NCI-H345 (cell line): ENCODE measurements around the gene SLC12A2.
A peak's percentile ranks its signal among the peaks of the same experiment; 100 is the strongest.

ENCODE experiments used
- DNase-seq: peaks from one replicate; lab custom pipeline; 2025; lab: John Stamatoyannopoulos, UW

The SLC12A2 gene

DNA sequence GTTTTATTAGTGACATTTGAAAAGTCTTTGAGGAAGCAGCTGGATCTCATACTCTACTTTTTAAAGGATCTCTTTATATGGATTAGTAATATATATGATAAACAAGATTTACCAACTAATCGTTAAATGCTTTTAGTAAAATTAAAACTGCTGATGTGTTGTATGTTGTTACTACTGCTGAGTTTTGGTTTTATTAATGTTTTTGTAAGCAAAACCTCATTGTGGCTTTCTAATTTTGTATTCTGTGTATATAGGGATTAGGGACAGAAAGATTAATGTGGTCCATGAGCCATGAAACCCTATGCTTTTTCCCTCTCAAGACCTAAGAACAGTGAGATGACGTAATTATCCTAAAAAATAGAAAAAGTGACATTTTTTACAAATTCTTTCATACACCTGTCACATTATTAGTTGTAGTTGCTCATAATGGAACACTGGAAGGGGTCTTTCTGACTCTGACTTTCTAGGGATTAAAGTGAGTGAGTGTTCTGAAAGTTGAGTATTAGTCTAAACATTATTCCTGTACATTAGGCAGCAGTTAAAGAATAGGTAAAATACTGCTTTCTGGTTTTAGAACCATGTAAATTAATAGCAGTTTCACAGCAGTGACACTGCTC, 85.9 kb downstream of the SLC12A2 start:
- no peak for DNase-seq

GRCh38 chr5:128172102-128172501, 88.5 kb downstream of the SLC12A2 start:
- no peak for DNase-seq

DNA sequence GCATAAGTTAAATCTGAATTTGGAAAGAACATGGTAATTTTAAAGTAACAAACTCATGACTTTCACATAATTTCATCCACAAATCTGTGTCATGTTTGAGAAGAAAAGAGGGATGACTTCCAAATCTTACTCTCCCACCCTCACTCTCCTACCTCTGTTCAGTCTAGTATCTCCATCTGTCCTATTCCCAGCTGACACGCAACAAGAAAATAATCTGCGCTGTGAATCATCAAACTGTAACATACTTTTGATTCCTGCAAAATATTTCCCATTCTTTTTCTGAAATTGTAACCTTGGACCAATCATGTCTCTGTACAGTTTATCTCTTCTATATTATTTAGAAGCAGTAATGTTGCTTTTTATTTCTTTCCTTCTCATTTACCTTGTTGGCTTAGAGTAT, 91.4 kb downstream of the SLC12A2 start:
- no peak for DNase-seq

GRCh38 chr5:128192368-128192767, 108.8 kb downstream of the SLC12A2 start:
- no peak for DNase-seq

GRCh38 chr5:128193665-128194390, 110.3 kb downstream of the SLC12A2 start:
- DNase-seq: no peak

- no peak for DNase-seq
Observed at GRCh38 chr5:128195316-128195715, 111.8 kb downstream of the SLC12A2 start.

GRCh38 chr5:128196080-128196479, 112.5 kb downstream of the SLC12A2 start:
- DNase-seq: no peak

GRCh38 chr5:128196791-128197190, 113.2 kb downstream of the SLC12A2 start:
- DNase-seq: no peak

DNA sequence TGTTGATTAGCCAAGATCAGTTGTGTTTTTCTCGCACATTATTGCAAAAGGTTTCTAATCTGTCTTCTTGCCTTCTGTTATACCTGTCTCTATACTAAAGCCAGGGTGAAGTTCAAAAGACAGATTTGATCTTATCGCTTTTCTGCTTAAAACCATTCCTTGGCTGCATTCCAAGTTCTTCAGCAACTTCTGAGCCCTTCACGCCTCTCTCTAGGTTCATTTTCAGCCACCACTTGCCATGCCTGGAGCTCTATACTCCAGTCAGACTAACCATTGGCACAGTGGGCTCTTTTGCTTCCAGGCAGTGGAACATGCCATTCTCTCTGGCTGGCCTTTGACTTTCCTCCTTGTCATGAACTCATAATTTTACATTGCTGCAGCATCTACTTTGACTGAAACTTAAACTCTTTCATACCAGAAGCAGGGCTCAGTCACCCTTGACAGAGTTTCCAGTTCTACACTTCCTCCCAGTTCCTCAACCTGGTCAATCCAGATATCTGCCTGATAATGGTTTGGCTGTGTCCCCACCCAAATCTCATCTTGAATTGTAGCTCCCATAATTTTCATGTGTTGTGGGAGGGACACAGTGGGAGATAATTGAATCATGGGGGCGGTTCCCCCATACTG, 114.4 kb downstream of the SLC12A2 start:
- no peak for DNase-seq

DNA sequence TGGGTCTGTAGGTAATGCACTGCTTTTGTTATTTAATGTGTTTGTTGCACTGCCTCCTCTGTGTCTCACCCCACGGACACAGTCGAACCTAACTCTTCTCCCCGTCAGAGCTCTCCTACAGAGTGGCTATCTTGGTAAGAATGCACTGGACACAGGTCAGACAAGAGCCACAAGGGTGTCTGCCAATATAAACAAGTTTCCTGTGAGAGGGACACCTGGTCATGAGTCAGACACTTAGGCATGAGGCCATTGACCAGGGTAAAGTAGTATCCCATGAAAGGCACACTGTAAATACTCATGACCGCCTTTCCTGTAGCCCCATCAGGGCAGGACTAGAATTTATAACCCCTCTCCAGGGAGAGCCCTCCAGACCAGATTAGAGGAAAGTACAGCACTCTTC, 115.5 kb downstream of the SLC12A2 start:
- DNase-seq: no peak

DNA sequence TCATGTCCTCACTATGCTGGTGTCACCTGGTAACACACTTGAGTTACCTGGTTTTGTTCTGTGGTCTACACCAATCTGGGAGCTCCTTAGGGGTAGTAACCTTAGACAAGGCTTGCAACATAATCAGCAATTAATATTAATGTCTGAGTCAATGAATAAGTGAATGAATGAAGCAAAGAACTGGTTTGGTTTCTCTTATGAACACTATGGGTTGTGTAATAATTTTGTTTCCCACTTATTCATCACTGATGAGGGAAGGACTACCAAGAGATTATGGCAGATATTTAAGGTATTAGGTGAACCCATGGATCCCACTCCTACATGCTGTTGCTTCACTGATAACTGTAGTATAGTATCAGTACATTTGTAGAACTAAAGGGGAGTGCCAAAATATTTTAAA, 116.0 kb downstream of the SLC12A2 start:
- no peak for DNase-seq

GRCh38 chr5:128201065-128201926, 117.7 kb downstream of the SLC12A2 start:
- DNase-seq: peak; percentile 79

DNA sequence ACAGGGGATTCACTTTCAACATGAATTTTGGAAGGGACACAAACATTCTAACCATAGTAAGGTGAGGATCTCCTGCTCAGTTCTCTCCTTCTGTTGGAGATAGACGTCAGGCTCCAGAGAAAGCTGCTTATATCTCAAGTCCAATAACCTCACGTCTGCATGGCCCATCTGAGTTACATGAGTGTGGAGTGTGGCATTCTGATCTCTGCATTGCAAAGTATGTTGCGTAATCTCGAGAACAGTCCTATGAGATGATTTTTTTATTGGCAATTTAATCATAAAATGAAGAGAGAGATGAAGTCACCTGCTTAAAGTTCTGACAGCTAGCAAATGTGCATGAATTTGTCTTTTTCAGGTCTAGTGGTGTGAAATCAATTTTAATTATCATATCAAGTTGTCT, 118.8 kb downstream of the SLC12A2 start:
- DNase-seq: no peak

- no peak for DNase-seq
Observed at GRCh38 chr5:128208436-128208835, 124.9 kb downstream of the SLC12A2 start.

DNA sequence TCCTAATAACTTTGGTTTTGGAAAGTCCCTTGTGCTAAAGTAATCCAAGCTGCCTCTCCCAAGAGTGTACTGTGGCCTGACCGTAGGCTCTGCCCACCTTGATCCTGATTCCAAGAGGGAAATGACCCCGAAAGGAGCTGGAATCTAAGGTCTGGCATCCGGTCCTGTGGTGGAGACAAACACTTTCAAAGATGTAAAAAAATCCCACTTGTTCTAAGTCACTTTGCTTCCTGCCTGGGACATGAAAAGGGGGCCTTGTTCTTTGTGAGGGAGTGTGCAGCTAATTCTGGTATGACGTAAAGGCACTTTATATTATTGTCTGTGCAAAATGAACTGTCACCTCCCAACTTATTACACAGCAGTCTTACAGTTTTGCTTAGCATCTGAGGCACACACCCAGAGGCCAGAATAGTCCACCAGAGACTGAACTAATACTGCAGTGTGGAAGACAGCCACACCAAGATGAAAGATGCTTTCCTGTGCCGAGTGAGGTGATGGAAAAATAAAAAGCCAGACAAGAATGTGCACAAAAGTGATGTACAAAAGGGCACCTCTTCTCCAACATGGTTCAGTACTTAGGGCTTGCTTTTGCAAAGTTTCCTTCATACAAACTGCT, 128.7 kb downstream of the SLC12A2 start:
- no peak for DNase-seq

DNA sequence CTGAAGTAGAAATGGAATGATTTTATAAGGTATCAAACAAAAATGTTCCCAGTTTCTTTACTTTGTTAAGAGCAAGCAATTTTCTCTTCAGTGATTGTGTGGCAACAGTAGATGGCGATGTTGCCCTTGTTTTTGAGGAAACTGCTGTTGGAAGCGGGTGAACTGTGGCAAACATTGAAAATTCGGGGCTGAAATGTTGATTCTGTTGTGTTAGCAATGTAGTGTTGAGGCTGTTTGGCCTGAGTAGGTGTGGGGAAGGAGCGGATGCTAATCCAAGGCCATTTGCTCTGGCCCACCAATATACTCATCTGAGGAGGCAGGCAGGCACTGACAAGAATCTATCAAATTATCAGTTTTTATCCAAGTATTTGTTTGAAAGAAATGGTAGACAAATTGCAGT, 129.8 kb downstream of the SLC12A2 start:
- DNase-seq: peak; percentile 30

DNA sequence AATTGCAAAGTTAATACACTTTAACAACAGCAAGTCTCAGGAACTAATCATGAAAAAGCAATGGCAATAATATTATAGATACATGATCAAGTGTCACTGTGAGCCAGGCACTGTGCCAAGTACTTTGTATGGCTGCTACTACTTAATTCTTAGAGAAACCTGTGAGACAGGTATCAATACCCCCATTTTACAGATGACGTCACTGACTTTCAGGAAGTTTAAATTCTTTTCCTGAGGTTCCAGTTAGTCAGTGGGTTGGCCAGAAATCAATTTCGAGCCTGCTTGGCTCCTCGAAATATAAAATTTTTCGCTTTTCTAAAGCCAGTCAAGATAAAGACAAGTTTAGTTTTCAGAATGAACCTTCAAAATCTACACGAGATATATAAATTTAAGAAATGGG, 130.3 kb downstream of the SLC12A2 start:
- DNase-seq: no peak

GRCh38 chr5:128216285-128216684, 132.7 kb downstream of the SLC12A2 start:
- DNase-seq: no peak

DNA sequence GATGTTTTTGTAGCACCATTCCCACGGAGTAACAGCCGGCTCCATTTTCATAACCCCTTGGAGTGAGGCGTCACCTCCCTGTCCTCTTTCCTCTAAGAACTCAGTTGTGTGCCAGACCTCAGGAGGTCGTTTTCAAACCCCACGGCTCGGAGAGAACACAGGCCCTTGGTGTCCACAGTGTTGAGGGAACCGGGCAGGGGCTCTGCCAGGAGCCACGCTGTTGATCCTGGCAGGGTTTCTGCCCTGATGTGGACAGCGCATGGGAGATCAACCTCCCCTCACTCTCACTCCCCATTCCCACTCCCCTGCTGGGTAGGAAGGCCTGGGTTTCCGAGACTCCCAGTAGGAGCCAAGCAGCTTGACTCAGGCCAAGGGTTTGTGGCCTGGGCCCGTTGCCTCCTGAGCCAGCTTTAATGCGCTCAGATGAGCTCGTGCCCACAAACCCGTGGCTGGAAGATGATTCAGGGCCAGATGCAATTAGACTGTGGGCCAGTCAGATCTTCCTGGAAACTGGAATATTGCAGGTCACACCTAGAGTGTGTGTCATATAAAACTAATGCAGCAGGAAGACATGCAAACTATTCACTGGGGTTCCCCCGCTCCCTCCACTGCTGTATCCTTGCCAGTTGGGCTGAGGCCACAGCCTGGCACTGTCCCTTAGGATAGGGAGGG, 133.4 kb downstream of the SLC12A2 start:
- DNase-seq: no peak

DNA sequence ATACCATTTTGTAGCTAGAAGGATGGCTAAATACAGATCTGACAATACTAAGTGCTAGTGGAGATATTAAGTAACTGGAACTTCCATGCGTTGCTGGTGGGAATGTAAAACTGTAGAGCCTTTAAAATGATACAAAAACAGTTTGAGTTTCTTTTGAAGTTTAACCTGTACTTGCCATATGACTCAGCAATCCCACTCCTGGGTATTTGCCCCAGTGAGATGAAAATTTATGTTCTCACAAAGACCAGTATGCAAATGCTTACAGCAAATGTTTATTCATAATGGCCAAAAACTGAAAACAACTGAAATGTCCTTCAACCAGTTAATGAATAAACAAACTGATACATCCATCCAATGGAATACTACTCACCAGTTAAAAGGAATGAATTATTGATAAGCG, 137.3 kb downstream of the SLC12A2 start:
- DNase-seq: no peak

- DNase-seq: no peak
Observed at GRCh38 chr5:128224336-128224735, 140.8 kb downstream of the SLC12A2 start.
